Activated T-cell treated with anti-CD3 and anti-CD28 coated beads for 24 hours (primary cell): ENCODE measurements around the gene ASGR1.
A peak's percentile ranks its signal among the peaks of the same experiment; 100 is the strongest.

Experiments used
- DNase-seq: peaks from one replicate; pipeline ENCODE4 v3.0.0-alpha.2; 2020; ENCODE audit warnings: low read depth

The ASGR1 gene, protein sequence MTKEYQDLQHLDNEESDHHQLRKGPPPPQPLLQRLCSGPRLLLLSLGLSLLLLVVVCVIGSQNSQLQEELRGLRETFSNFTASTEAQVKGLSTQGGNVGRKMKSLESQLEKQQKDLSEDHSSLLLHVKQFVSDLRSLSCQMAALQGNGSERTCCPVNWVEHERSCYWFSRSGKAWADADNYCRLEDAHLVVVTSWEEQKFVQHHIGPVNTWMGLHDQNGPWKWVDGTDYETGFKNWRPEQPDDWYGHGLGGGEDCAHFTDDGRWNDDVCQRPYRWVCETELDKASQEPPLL

GRCh38 chr17:7179317-7180254, at the start of gene ASGR1:
ASGR1 (minus strand) TSS chr17:7179370; CDS start chr17:7178563, 807 bp downstream.
- DNase-seq = no peak

DNA sequence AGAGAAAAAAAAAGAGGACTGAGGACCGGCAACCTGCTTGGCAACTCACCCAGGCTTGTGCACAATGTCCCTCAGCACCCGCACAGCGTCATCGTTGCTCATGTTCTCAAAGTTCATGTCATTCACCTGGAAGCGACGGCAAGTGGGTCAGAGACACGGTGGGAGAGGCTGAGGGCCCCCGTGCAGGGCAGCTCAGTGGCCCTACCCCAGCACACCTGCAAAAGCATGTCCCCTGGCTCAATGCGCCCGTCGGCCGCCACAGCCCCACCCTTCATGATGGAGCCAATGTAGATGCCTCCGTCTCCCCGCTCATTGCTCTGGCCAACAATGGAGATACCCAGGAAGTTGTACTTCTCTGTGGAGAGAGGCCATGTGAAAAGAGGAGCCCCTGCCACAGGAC, 49.8 kb upstream of the ASGR1 start:
- no peak for DNase-seq

DNA sequence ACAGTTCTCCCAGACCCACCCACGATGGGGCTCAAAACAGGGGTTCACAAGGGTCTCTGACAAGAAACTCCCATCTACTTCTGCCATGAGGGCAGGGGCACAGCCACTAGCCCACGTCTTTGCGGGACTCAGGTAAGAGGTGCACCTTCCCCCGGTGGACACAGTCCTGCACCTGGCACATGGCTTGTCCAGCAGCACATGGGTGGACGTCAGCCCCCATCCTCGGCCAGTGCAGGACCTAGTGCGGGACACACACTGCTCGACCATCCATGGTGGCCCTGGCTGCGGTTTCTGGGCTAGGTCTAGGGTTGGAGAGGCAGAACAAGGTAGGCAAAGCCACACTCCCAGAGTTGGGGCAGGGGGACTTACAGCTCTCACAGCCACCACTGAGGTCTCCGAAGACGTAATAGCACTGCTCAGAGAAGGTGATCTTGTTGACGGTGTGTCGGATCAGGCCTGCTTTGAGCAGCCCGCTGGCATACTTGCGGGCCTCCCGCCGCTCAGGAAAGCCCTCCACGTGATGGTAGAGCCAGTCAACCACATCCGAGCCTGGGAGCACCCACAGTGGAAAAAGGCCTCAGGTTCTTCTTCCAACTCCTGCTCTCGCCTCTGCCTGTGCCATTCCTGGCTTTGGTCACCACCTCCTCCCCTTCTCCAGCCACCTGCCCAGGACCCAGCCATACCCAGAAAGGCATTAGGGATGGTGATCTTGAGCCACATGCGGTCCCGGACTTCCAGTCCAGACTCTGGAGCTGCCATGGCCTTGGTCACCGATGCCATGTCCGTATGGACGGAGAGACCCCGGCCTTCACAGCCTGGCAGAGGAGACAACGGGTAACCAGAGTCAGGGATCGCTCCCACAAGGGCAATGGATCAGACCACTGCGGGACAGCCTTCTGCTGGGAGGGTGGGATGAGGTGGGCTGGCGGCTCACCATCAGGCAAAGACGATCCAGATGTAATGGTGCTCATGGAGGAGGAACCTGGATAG, 47.8 kb upstream of the ASGR1 start:
- DNase-seq = no peak

DNA sequence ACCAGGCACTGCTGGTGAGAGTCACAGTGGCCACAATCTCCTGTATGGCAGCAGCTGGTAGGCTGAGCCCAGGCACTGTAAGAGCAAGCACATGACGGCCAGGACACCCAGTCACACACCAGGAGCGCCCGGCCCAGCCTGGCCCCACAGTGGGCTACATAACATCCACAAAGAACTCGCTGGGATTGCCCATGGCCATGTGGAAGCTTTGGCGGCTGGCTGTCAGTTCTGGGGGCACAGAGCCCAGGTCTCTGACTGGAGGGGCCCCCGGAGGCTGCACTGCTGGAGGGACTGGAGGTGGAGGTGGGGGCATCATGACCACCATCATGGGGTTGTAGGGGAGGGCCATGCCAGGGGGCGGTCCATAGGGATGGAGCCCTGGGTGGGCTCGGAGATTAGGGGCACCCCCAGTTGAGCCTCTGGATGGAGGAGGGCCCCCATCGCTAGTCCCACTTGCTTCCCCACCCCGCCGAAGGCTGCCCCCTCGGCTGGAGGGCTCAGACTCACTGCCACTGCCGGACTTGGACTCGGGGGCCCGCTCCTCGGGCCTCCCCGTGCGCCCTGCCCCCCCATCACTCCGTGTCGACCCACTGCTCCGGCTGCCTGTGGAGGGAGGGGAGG, 46.7 kb upstream of the ASGR1 start:
- DNase-seq = no peak

- no peak for DNase-seq
These were observed 45.5 kb upstream of the ASGR1 start for GRCh38 chr17:7224661-7225111.

GRCh38 chr17:7224110-7224509, 44.9 kb upstream of the ASGR1 start:
- DNase-seq = no peak

- DNase-seq = no peak
These were observed 44.2 kb upstream of the ASGR1 start for GRCh38 chr17:7223375-7223774.

GRCh38 chr17:7222972-7223292, 43.8 kb upstream of the ASGR1 start:
- no peak for DNase-seq

- no peak for DNase-seq
These were observed 43.2 kb upstream of the ASGR1 start for GRCh38 chr17:7222093-7222971.

DNA sequence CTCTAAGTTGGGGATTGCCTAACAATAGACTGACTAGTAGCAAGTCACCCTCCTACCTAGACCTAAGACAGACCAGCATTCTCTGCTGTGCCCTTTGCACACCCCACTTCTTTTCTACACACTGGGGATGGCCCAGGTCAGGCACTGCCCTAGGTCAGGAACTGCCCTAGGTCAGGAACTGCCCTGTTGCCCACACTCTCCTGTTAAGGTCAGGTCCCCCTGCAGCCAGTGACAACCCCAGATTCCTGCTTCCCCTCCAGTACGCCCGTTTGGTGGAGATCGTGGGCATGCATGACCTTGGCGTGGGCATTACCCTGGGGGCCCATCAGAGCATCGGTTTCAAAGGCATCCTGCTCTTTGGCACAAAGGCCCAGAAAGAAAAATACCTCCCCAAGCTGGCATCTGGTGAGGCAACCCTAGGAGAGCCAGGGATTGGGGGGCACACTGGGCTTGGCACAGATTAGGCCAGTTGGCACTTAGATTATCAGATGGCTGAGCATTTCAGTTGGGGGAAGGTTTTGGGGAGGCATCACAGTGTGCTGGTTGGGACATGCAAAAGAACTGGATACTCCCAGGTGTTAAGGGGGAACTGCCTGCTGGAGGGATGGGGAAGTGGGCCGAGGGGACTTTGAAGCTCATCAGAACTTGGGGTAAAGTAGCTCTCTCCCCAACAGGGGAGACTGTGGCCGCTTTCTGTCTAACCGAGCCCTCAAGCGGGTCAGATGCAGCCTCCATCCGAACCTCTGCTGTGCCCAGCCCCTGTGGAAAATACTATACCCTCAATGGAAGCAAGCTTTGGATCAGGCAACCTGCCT, 42.3 kb upstream of the ASGR1 start:
- DNase-seq = no peak

DNA sequence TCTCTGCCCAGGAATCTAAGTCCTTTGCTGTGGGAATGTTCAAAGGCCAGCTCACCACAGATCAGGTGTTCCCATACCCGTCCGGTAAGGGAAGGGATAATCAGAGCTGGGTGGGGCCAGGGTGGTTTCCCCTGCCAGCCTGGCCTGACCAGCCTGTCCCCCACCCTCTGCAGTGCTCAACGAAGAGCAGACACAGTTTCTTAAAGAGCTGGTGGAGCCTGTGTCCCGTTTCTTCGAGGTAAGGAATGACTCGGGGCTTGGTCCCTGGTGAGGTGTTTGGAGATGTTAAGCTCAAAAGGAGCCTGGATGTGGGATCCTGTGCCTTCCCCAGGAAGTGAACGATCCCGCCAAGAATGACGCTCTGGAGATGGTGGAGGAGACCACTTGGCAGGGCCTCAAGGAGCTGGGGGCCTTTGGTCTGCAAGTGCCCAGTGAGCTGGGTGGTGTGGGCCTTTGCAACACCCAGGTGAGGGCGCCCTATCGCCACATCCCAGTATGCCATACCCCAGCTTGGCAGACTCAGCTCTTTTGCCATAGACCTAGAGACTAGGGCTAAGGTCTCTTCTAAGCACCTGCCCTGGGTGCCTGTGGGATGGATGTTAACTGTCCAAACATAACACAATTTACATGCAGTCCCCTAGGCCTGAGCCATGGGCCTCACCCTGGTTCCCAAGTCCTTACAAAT, 41.6 kb upstream of the ASGR1 start:
- DNase-seq = peak; percentile 37

DNA sequence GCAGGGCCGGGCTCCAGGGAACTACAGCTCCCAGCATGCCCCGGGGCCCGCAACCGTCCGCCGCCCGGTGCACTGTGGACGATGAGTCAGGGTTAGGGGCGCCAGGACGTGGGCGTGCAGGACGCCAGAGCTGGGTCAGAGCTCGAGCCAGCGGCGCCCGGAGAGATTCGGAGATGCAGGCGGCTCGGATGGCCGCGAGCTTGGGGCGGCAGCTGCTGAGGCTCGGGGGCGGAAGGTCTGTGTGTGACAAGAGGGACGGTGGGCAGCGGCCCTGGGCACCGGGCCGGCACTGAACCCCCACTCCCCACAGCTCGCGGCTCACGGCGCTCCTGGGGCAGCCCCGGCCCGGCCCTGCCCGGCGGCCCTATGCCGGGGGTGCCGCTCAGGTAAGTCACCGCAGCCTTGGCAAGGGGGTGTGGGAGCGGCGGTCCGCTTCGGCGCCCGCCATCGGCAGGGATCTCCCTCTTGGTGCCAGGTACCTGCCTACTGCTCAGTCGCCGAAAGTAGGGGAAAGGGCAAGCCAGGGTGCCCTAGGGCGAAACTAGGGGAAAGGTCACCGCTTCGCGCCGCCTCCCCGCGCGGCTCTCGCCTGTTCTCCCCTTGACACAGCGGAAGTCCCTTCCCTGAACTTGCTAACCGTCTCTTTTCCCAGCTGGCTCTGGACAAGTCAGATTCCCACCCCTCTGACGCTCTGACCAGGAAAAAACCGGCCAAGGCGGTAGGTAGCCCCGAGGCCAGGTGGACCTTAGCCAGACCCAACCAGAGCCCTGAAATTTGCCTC, 40.8 kb upstream of the ASGR1 start, which contains the start of the genes ACADVL and DLG4:
Gene ACADVL (plus strand): TSS at position 127 of the 781 bp plus-strand sequence. CDS start 47 bp downstream, at position 174.
Gene DLG4 (minus strand): TSS at position 25 of the 781 bp plus-strand sequence.
- DNase-seq = peak; percentile 72

DNA sequence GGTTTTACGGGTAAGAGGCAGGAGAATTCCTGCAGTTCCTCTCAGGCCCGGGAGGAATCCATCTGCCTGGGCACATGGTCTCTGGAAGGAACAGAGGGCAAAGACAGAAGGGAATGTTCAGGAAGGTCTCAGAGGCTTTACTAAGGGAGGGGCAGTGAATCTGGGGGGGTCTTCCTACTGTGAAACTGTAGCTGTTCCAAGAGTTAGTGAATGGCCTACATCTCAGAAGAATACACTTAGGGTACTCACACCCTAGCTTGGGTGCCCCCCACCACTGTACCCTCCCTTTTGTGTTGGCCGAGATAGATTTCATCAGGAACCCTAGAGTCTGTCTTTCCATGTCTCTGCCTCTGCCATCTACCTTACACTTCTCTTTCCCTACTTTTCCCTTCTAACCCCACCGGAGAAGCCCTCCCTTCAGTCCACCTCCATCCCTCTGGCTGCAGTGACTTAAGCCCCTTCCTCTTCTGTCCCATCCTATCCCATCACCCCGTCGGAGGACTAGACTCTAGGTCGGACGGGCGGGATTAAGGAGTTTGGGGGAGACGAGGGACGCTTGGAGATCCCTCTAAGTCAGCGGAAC, 40.1 kb upstream of the ASGR1 start:
- no peak for DNase-seq

GRCh38 chr17:7218758-7219157, 39.6 kb upstream of the ASGR1 start:
- no peak for DNase-seq

- no peak for DNase-seq
These were observed 39.0 kb upstream of the ASGR1 start for GRCh38 chr17:7218166-7218565.

GRCh38 chr17:7217113-7217987, 38.2 kb upstream of the ASGR1 start:
- no peak for DNase-seq
